Islet precursor cell (in vitro differentiated cells): ENCODE data around the gene CLEC4M.
"Not testable (repeated sequence)": the region's sequence is repeated elsewhere in the genome, so short reads cannot be mapped to it uniquely, and the experiment has no call there.

Experiments used
- DNase-seq: peaks from one replicate; pipeline ENCODE4 v3.0.0-alpha.2; 2018

The CLEC4M gene

GRCh38 chr19:7778081-7778480, 15.0 kb downstream of the CLEC4M start:
- DNase-seq: no peak

- no peak for DNase-seq
Observed at GRCh38 chr19:7779631-7780486, 16.8 kb downstream of the CLEC4M start.

- no peak for DNase-seq
Observed at GRCh38 chr19:7781157-7781556, 18.1 kb downstream of the CLEC4M start.

- DNase-seq: peak; percentile 88
Observed at GRCh38 chr19:7783991-7784423, 21.0 kb downstream of the CLEC4M start.

GRCh38 chr19:7784856-7785255, 21.8 kb downstream of the CLEC4M start:
- no peak for DNase-seq

- DNase-seq: no peak
Observed at GRCh38 chr19:7787141-7787540, 24.1 kb downstream of the CLEC4M start.

- DNase-seq: no peak
Observed at GRCh38 chr19:7787602-7788177, 24.6 kb downstream of the CLEC4M start.

- no peak for DNase-seq
Observed at GRCh38 chr19:7788178-7788932, 25.3 kb downstream of the CLEC4M start.

GRCh38 chr19:7788933-7789323, 25.9 kb downstream of the CLEC4M start:
- no peak for DNase-seq

GRCh38 chr19:7789447-7789846, 26.4 kb downstream of the CLEC4M start:
- peak; percentile 75 for DNase-seq

- DNase-seq: no peak
Observed at GRCh38 chr19:7790416-7790815, 27.4 kb downstream of the CLEC4M start.

- peak; percentile 89 for DNase-seq
Observed at GRCh38 chr19:7792281-7792680, 29.2 kb downstream of the CLEC4M start.

GRCh38 chr19:7792701-7793100, 29.7 kb downstream of the CLEC4M start:
- DNase-seq: not testable (repeated sequence)

- DNase-seq: no peak
Observed at GRCh38 chr19:7793493-7793892, 30.4 kb downstream of the CLEC4M start.

- peak; percentile 64 for DNase-seq
Observed at GRCh38 chr19:7795555-7796161, 32.6 kb downstream of the CLEC4M start.

GRCh38 chr19:7799640-7800355, 36.8 kb downstream of the CLEC4M start:
- peak; percentile 71 for DNase-seq

- DNase-seq: no peak
Observed at GRCh38 chr19:7801020-7801570, 38.1 kb downstream of the CLEC4M start.

GRCh38 chr19:7806234-7806633, 43.2 kb downstream of the CLEC4M start:
- no peak for DNase-seq

- DNase-seq: no peak
Observed at GRCh38 chr19:7806876-7807275, 43.8 kb downstream of the CLEC4M start.

GRCh38 chr19:7808108-7808507, 45.1 kb downstream of the CLEC4M start:
- no peak for DNase-seq

- DNase-seq: no peak
Observed at GRCh38 chr19:7811989-7812388, 48.9 kb downstream of the CLEC4M start.

GRCh38 chr19:7815325-7815724, 52.3 kb downstream of the CLEC4M start:
- no peak for DNase-seq
